Osteoblast (primary cell): Measurements from ENCODE around the gene ANKFN1. TPM values are rescaled to one million over a fixed set of nuclear protein-coding genes. Genes with fewer than 3 reads are reported as not detected.

Experiments
- DNase-seq: peaks from one replicate; pipeline ENCODE4 v3.0.0; 2011; ENCODE audit warnings: low spot score, mixed read lengths; ENCODE audit not compliant: insufficient read length; ENCODE audit errors: missing footprints
- H2AFZ ChIP-seq: 2 replicates; pipeline ENCODE4 v1.6.0; 2011; ENCODE audit warnings: mild to moderate bottlenecking, low read length
- H3K27ac ChIP-seq: 2 replicates; pipeline ENCODE4 v1.5.1; 2011; ENCODE audit warnings: mild to moderate bottlenecking, low read depth, low read length, moderate library complexity
- H3K27me3 ChIP-seq: 2 replicates; pipeline ENCODE4 v1.6.0; 2012; ENCODE audit warnings: mild to moderate bottlenecking, control low read depth, inconsistent platforms, low read length, moderate library complexity; ENCODE audit not compliant: insufficient read depth
- H3K36me3 ChIP-seq: 2 replicates; pipeline ENCODE4 v1.5.1; 2011; ENCODE audit warnings: mild to moderate bottlenecking, low read length, control low read depth, moderate library complexity; ENCODE audit not compliant: insufficient read depth
- H3K4me1 ChIP-seq: 2 replicates; pipeline ENCODE4 v1.5.1; 2011; ENCODE audit warnings: mild to moderate bottlenecking, low read length, control low read depth, moderate library complexity; ENCODE audit not compliant: insufficient read depth
- H3K4me2 ChIP-seq: 2 replicates; pipeline ENCODE4 v1.6.0; 2011; ENCODE audit warnings: mild to moderate bottlenecking, low read length; ENCODE audit not compliant: insufficient read depth
- H3K4me3 ChIP-seq: fragments of 200-600 bp; sonication (generic); 3 replicates; pipeline ENCODE4 v1.5.1; 2012; ENCODE audit warnings: mild to moderate bottlenecking, low read length, inconsistent platforms; ENCODE audit not compliant: insufficient read depth
- H3K79me2 ChIP-seq: 2 replicates; pipeline ENCODE4 v1.6.0; 2012; ENCODE audit warnings: mild to moderate bottlenecking, low read length, control low read depth, inconsistent platforms; ENCODE audit not compliant: insufficient read depth
- H3K9me3 ChIP-seq: 2 replicates; pipeline ENCODE4 v1.5.1; 2011; ENCODE audit warnings: low read depth, low read length, control low read depth
- H4K20me1 ChIP-seq: 2 replicates; pipeline ENCODE4 v1.6.0; 2012; ENCODE audit warnings: mild to moderate bottlenecking, low read length, control low read depth; ENCODE audit not compliant: insufficient read depth
- CTCF ChIP-seq: IDR thresholded peaks from 2 replicates; pipeline ENCODE4 v1.5.1; 2011; ENCODE audit warnings: mild to moderate bottlenecking, low read depth, low read length, moderate library complexity; ENCODE audit errors: extremely low read depth
- total RNA-seq: library from RNA; depleted of rRNA; stranded (reverse); fragments of >200 nt; gene quantifications from 2 replicates; pipeline ENCODE4 v1.2.3, GENCODE V29; 2012

Gene ANKFN1
- total RNA-seq, 1 donor = 0.72 TPM

- no peaks in the 10 kb centered on the region for H3K79me2 ChIP-seq
- no peak for DNase-seq
- H3K4me2 ChIP-seq = no peak overlapping the region
- TF ChIP-seq CTCF = no peak
- H2AFZ ChIP-seq = no peak overlapping the region
- H3K4me3 ChIP-seq = no peak overlapping the region
- H3K4me1 ChIP-seq = no peaks in the 10 kb centered on the region
- H4K20me1 ChIP-seq = no peaks in the 10 kb centered on the region
- H3K27me3 ChIP-seq = peaks cover 4% of the 10 kb centered on the region
- no peak overlapping the region for H3K27ac ChIP-seq
- H3K36me3 ChIP-seq = no peaks in the 10 kb centered on the region
- H3K9me3 ChIP-seq = no peaks in the 10 kb centered on the region
Measured at GRCh38 chr17:56514264-56514663, 361.0 kb downstream of the ANKFN1 start.

GRCh38 chr17:56514899-56515298 lies 361.6 kb downstream of the ANKFN1 start:
- Histone ChIP-seq H3K79me2 (no peaks in the 10 kb centered on the region), H3K4me1 (no peaks in the 10 kb centered on the region), H3K4me2 (no peak overlapping the region), H3K4me3 (no peak overlapping the region), H3K27ac (no peak overlapping the region), H3K9me3 (no peaks in the 10 kb centered on the region), H3K36me3 (no peaks in the 10 kb centered on the region), H2AFZ (no peak overlapping the region), H3K27me3 (peaks cover 4% of the 10 kb centered on the region), H4K20me1 (no peaks in the 10 kb centered on the region)
- DNase-seq = no peak
- TF ChIP-seq CTCF = no peak

GRCh38 chr17:56521414-56522141 lies 368.3 kb downstream of the ANKFN1 start:
- H3K9me3 ChIP-seq = no peaks in the 10 kb centered on the region
- no peak for DNase-seq
- H3K4me1 ChIP-seq = no peaks in the 10 kb centered on the region
- no peaks in the 10 kb centered on the region for H3K27me3 ChIP-seq
- H3K4me3 ChIP-seq = no peak overlapping the region
- H3K79me2 ChIP-seq = no peaks in the 10 kb centered on the region
- no peak overlapping the region for H3K27ac ChIP-seq
- TF ChIP-seq CTCF = no peak
- no peaks in the 10 kb centered on the region for H3K36me3 ChIP-seq
- no peak overlapping the region for H2AFZ ChIP-seq
- H4K20me1 ChIP-seq = no peaks in the 10 kb centered on the region
- H3K4me2 ChIP-seq = no peak overlapping the region

- Histone ChIP-seq H3K27ac (no peak overlapping the region), H3K9me3 (no peaks in the 10 kb centered on the region), H2AFZ (no peak overlapping the region), H3K27me3 (no peaks in the 10 kb centered on the region), H3K79me2 (no peaks in the 10 kb centered on the region), H3K4me2 (no peak overlapping the region), H3K4me1 (no peaks in the 10 kb centered on the region), H3K4me3 (no peak overlapping the region), H3K36me3 (no peaks in the 10 kb centered on the region), H4K20me1 (no peaks in the 10 kb centered on the region)
- no peak for TF ChIP-seq CTCF
- no peak for DNase-seq
Measured at GRCh38 chr17:56523042-56523441, 369.8 kb downstream of the ANKFN1 start.
